ENCODE measurements around the gene NUAK1.

Gene NUAK1

DNA sequence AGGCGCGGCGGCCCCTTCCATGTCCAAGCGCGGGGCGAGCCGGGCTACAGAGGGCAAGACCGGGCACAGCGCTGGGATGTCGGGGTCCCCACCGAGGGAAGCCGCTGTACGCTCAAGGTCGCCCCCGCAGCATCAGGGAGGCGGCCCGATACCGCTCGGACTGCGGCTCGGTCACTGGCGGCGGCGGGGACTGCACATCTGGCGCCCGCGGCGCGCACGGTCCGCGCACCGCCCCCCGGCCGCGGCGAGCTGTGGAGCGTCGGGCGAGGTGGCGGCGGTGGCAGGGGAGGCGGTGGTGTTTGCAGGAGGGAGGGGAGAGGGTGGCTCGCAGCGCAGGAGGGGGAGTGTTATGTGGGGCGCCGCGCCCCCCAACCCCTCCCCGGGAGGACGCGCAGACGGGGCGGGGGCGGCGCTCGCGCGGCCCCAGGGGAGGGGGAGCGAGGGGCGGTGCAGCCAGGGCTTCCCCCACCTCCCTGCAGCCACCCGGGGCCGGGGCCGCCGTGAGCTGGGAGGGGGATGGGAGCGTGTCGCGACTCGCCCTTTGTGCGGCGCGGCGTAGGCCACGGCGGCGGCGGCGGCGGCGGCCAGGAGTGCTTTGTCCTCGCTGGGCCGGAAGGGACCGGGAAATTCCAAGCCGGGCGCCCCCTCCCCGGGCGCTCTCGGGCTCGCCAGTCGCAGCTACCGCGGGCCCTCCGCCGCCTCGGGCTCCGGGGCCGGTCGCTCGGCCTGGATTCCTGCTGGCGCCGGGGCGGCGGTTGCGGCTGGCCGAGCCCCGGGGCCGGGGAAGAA, at the start of gene NUAK1:
NUAK1 (minus strand) TSS at position 322 of the 789 bp plus-strand sequence; CDS start at position 21, 301 bp downstream.
- DNase-seq (ENCODE audit: extremely low read depth in 1 of 2, low read depth in 1 of 2): no peak

DNA sequence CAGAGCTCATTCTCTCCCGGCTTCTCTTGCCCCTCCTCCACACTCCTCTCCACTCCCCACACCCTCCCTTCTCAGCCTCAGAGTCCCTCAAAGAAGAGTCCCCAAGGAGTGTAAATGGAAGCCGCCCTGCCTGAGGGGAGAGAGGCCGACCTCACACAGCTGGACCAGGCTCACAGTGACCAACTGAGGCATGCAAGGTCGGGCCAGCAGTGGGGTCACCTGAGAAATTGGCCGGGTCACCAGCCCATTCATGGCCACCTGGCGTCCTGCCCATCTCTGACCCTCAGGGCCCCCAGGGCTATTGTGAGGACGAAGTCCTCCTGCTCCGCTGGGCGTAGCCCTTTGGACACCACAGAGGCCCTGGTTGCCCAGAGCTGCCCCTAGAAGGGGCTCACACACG, 49.5 kb upstream of the NUAK1 start:
- no peak for DNase-seq (ENCODE audit: extremely low read depth in 1 of 2, low read depth in 1 of 2)

DNA sequence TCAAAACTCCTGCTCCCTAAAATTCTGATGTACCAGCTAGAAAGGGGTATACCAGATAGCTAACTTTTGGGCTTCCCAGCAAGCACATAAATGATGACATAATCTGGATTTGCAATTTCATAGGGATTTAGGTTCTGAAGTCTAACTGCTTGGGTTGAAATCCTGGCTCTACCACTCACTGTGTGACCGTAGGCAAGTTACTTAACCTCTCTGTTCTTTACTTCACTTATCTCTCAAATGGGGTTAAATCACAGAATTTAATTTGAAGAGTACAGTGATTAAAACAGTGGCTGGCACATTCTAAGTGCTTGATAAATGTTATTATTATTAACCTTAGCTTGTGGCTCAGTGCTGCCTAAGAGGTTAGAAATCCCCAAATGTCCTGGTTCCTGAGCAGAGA, 49.1 kb upstream of the NUAK1 start:
- DNase-seq (ENCODE audit: extremely low read depth in 1 of 2, low read depth in 1 of 2): no peak

DNA sequence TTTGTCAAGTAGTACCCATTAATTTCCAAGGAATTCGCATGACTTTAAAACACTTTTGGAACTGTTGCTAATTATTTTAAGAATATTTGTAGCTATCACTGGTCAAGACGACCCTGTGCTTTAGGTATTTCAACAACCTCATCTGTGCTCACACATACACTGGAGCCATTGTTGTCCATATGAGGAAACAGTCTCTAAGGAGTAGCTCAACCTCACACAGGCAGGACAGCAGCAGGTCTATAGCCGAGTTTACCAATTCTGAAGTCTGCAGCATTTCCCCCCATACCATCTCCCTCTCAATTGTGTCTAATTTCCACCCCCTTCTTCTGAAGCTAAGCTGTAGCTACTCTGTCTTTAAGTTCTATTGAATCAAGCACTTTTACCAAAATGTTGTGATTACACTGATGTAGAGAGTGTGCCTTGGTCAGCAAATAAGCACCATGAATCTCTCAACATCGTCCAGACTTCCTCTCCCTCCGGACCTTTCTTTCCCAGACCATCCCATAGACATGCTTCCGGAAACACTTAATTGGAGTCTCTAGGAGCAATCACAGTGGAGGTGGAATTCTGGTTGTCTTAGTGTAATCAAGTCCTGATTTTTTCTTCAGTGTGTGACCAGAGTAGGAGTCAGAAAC, 48.5 kb upstream of the NUAK1 start:
- no peak for DNase-seq (ENCODE audit: extremely low read depth in 1 of 2, low read depth in 1 of 2)

DNA sequence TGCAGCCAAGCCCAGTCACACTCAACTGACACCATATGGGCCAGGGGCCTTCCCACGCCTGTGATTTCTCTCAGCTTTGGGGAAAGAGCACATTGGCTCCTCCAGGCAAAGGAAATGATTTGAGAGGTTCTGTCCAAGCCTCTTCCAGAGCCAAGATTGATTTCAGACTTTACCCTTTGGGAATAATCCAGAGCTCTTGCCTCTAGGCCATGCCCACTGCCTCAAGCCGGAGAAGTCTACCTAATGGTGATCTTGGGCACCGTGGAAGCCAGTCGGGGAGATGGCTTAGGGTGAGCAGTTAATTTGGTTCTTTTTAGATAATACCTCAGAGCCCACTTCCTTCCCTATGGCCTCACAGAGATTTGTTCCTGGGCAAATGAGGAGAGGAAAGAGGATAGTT, 45.0 kb upstream of the NUAK1 start:
- DNase-seq (ENCODE audit: extremely low read depth in 1 of 2, low read depth in 1 of 2): no peak

DNA sequence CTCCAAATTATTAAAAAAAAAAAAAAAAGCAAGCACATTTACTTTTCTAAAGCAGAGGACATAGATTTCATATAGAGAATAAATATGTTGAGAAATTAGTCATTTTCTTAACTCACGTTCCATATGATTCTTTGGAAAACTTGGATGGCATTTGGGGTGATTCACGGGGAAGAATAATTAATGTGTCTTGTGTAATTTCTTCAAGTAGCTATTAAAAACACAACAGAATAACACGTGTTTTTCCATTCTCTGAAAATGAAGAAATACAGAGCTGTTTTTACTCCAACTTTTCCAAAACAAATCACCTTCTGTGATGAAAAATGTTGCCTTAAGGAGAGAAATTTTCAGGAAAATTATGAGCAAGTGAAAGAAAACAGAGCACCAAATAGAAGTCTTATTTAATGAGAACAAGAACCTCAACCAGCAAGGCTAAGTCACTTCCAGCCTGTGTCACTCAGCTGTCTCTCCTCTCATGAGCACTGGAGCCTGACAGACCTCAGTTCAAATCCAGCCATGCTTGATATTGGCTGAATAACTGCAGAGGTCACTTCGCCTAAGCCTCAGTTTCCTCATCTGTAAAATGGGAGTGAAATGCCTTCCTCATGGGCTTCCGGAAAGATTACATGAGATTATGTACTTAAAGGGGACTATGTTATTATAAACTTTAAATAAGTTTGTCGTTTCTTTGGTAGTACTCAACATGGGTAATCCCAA, 42.8 kb upstream of the NUAK1 start:
- DNase-seq (ENCODE audit: extremely low read depth in 1 of 2, low read depth in 1 of 2): no peak

DNA sequence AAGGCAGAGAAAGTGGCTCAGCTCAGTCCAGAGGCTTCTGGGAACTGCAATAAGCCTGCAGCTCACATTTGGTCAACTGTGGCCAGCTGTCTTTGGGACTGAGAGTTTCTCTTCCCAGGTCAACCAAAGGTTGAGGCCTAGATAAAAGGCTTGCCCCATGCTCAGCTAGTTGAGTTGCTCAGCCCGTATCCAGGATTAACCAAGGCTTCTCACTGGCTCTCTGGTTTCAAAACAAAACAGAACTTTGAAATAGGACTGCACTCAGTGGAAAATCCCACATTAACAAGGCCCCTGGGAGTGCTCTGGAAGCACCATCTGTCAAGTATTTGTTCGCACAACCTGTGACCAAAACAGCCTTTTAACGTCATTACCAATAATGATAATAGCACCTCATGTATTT, 40.3 kb upstream of the NUAK1 start:
- no peak for DNase-seq (ENCODE audit: extremely low read depth in 1 of 2, low read depth in 1 of 2)

DNA sequence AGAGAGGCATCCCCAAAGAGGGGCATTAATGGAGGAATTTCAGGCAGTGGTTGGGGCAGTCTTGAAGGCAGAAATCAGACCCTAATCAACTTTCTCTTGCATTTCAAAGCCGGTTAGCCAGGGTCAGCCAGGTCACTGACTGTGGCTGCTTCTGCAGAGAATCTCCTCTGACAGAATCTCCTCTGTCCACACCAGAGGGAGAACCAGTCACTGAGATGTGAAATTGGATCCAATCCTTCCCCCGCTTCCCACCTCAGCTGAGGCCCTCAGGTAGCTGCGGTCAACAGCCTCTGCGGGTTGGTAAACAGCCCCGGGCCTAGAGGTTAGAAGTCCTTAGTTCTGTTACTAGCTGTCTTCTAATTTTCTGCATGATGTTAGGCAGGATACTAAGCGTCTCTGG, 39.8 kb upstream of the NUAK1 start:
- no peak for DNase-seq (ENCODE audit: extremely low read depth in 1 of 2, low read depth in 1 of 2)

DNA sequence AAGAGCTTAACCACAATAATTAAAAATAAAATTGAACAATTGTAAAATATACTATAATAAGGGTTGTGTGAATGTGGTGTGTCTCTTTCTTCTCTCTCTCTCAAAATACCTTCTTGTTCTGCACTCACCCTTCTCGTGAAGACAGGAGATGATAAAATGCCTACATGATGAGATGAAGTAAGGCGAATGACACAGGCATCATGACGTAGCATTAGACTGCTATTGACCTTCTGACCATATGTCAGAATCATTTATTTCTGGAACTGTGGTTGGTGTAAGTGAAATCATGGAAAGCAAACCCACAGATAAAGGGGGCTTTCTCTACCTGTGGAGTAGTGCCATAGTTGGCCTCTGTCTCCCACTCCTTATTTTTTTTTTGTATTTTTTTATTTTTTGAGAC, 37.8 kb upstream of the NUAK1 start:
- DNase-seq (ENCODE audit: extremely low read depth in 1 of 2, low read depth in 1 of 2): no peak

DNA sequence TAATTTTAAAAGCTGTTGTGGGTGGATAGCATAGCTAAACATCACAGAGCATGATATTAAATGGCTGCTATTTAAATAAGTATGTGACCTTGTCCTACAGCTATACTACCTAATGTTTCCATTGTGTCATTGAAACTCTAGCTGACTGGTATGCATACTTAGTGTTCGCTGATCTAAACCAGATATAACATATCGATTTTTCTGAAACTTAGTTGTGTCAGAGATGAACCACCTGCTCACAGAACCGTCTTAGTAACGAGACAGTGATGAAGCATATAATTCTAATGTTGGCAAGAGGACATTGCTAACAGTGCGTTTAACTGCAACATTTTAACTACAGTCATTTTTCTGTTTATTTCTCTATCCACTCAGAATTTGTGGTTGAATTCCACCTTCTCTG, 36.1 kb upstream of the NUAK1 start:
- no peak for DNase-seq (ENCODE audit: extremely low read depth in 1 of 2, low read depth in 1 of 2)

DNA sequence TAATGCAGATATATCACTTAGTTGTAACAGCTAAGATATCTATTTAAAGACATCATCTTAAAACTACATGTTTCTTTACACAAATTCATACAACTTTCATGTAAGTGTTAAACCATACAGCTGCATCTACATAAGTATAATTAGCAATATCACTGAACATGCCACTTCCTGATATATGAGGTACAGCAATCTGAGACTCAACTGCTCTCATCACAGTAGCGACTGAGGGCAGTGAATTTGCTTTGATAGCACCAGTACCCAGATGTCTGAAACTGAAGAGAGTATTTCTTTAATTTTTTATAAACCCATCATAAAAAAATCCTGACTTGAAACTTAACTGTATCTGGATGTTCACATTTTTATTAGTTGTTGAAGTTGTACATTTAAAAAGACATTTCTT, 34.7 kb upstream of the NUAK1 start:
- no peak for DNase-seq (ENCODE audit: extremely low read depth in 1 of 2, low read depth in 1 of 2)

DNA sequence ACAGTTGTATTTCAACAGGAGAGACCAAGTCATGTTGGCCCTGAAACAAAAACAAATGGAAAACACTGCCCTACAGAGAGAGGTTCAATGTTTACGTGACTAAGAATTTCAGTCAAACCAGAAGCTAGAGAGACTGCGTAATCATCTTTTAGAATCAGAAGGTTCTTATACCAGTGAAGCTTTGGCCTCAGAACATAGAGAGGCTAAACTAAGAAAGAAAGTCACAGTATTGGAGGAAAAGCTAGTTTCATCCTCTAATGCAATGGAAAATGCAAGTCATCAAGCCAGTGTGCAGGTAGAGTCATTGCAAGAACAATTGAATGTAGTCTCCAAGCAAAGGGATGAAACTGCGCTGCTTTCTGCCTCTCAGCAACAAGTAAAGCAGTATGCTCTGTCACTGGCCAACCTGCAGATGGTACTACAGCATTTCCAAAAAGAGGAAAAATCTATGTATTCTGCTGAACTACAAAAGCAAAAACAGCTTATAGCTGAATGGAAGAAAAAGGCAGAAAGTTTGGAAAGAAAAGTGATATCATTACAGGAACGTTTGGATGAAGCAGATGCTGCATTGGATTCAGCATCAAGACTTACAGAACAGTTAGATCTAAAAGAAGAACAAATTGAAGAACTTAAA, 32.5 kb upstream of the NUAK1 start:
- peak in 1 of 2 donors; percentile 2 for DNase-seq (ENCODE audit: extremely low read depth in 1 of 2, low read depth in 1 of 2)

DNA sequence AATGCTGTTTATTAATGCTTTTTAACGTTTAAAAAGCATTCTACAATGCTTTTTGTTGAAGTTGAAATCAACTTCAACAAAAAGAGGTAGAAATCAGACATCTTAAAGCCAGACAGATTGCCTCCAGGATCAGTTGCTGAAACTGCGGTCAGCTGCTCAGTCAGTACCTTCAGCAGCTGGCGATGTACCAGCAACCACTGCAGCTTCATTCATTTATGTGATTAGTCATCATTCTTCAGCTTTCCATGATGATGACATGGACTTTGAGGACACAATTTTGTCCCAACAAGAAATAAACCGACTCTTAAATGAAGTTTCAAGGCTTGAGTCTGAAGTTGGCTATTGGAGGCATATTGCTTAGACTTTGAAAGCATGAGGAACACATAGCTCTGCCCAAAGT, 31.5 kb upstream of the NUAK1 start:
- no peak for DNase-seq (ENCODE audit: extremely low read depth in 1 of 2, low read depth in 1 of 2)

DNA sequence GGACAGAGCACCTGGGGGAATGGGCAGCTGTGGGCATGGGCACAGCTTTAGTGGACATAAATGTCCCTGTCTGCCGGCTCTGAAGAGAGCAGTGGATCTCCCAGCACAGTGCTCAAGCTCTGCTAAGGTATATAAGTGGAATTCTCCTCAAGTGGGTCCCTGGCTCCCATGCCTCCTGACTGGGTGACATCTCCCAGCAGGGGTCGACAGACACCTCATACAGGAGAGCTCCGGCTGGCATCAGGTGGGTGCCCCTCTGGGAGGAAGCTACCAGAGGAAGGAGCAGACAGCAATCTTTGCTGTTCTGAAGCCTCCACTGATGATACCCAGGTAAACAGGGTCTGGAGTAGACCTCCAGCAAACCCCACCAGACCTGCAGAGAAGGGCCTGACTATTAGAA, 25.0 kb upstream of the NUAK1 start:
- no peak for DNase-seq (ENCODE audit: extremely low read depth in 1 of 2, low read depth in 1 of 2)

DNA sequence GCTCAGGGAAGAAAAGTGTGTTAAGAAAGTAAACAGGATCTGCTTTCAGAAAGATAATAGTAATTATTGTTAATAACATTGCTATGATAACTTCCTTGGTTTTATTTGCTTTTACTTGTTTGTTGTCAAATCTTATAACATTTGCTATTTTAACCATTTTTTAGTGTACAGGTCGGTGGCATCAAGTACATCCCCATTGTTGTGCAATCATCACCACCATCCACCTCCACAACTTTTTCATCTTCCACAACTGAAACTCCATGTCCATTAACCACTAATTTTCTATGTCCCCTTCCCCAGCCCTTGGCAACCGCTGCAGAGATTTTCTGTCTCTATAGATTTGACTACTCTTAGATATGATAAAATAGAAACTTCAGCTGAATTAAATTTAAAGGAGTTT, 22.7 kb upstream of the NUAK1 start:
- no peak for DNase-seq (ENCODE audit: extremely low read depth in 1 of 2, low read depth in 1 of 2)

DNA sequence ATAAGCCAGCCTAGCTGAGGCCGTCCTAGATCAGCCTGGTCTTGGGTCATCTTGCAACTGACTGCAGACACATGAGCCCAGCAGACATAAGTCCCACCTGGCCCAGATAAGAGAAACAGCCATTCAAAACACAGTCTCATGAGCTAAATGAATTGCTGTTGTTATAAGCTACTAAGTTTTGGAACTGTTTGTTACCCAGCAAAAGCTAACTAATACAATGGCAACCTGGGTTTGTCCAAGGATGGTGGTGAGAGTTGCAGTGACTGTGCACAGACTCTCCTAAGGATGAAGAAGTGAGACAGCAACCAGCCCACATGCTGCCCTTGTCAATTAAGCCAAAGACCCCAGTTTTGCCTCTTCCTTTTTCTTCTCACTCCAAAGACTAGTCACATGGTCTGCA, 22.2 kb upstream of the NUAK1 start:
- no peak for DNase-seq (ENCODE audit: extremely low read depth in 1 of 2, low read depth in 1 of 2)

DNA sequence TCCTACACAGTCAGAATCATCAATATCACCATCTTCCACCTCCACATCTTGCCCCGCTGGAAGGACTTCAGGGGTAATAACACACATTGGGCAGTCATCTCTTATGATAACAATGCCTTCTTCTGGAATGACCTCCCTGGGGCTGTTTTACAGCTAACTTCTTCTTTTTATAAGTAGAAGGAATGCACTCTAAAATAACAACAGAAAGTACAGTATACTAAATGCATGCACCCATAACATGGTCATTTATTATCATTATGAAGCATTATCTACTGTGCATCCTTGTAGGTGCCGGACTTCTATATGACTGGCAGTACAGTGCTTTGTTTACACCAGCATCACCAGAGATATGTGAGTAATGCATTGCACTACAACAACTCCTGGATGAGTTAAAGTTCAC, 19.0 kb upstream of the NUAK1 start:
- no peak for DNase-seq (ENCODE audit: extremely low read depth in 1 of 2, low read depth in 1 of 2)

DNA sequence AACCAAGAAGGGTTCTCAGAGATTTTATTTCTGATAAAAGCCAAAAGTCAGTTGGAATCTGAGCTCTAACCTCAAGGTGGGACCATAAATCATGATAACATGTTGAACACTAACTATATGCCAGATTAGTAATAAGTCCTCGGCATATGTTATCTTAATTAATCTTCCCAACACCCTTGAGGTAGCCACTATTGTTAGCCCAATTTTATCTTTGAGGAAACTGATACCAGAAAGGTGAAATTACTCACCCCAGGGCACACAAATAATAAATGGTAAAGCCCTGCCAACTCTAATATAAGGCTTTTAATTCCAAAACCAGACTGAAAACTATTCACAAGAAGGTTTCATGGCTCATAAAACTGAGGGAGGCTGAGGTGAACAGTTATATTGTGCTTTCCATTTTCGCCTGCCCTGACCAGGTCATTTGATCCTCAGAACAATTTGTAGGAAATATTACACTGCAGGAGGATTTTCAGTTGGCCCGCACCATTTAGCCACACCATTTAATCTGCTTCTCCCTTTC, 16.1 kb upstream of the NUAK1 start:
- no peak for DNase-seq (ENCODE audit: extremely low read depth in 1 of 2, low read depth in 1 of 2)

DNA sequence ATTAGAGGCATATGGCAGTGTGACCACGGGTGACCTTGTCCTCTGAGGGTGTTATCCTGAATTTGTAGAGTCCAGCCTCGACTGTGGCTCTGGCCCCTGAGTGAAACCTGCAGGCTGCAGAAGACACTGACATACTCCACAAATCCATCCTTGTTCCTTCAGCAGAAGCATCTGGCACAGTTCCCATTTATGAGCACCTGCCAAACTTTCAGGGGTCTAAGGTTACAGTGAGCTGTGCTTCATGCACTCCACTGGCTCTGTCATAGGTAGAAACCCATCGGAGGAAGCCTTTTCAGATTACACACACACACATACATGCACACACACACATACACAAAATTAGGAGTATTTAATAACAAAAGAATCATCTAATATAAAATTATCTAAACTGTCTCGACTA, 13.6 kb upstream of the NUAK1 start:
- no peak for DNase-seq (ENCODE audit: extremely low read depth in 1 of 2, low read depth in 1 of 2)

DNA sequence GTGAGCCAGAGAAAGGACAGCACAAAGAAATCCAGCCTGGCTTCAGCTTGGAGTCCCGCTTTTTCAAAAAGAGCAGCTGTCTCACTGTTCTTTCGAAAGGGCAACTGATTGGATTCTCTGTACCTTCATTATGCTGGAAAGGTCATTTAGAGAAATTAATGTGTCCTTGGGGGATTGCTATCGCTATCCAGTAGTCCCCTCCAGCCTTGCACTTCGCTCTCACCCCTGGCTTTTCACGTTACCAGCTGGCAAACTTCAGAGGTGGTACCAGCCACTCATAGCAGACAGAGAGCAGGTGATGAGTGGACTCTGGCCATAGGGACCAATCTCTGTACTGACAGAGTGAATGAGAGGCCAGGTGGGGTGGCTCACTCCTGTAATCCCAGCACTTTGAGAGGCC, 11.8 kb upstream of the NUAK1 start:
- no peak for DNase-seq (ENCODE audit: extremely low read depth in 1 of 2, low read depth in 1 of 2)

DNA sequence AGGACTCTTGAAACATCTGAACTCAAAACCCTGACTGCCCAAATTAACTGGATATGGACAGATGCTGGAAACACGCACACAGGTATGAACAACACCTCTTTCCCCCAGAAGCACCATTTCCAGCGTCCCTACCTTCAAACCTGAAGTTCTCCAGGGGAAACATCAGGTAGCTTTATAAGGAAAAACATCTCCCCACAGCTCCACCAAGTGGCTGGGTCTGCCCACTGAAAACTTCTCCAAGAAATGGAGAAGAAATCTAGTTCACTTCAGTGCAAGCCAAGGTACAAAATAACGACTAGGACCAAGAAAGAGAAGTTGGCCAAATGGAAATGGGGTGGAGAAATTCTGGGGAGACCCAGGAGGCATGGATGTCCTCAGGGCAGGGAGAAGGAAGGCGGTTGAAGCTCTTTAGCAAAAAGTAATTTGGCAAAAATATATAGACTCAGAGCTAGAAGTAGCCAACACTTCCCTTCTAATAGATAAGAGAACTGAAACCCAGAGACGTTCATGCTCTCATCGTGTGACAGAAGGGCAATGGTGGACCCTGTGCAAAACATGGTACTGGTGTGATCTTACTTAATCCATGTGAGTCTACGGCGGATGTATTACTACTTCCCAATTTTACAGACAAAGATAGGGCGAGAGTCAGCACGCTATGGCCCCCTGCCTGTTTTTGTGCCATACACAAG, 10.5 kb upstream of the NUAK1 start:
- no peak for DNase-seq (ENCODE audit: extremely low read depth in 1 of 2, low read depth in 1 of 2)
